VCaP (cell line): ENCODE measurements around the gene ATP2B3.
"Not testable (repeated sequence)": the region's sequence is repeated elsewhere in the genome, so short reads cannot be mapped to it uniquely, and the experiment has no call there.

Experiments used
- H3K27ac ChIP-seq: fragments of 450-650 bp; 2 replicates; pipeline ENCODE4 v1.5.1; 2017
- TF ChIP-seq, protein P1 (sequence below): fragments of 450-650 bp; conservative IDR thresholded peaks from 2 replicates; pipeline ENCODE4 v1.5.1; 2017; ENCODE audit warnings: mild to moderate bottlenecking, moderate library complexity

ATP2B3 gene

DNA sequence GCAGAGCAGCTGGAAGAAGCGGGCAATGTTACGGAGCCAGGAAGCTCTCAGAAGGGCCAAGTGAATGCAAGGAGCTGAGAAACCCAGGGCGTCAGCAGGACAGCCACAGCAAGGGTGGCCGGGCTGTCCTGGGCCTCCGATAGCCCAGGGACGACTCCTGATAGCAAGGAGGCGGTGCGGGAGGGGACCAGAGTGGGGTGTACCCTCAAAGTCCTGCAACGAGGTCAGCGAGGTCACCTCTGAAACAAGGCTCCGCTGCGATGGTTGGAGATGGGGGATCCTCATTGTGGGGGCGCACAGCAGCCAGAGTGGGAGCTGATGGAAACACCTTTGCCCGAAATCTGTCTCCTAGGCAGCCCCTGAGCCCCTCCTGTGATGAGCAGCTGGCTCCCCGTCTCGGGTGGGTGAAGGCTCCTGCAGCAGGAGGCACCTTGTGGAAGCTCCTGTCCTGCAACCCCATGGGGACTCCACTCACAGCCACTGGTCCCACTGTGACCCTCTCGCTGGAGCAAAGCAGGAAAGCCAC is 85.8 kb downstream of the ATP2B3 start:
- TF ChIP-seq, protein P1, sequence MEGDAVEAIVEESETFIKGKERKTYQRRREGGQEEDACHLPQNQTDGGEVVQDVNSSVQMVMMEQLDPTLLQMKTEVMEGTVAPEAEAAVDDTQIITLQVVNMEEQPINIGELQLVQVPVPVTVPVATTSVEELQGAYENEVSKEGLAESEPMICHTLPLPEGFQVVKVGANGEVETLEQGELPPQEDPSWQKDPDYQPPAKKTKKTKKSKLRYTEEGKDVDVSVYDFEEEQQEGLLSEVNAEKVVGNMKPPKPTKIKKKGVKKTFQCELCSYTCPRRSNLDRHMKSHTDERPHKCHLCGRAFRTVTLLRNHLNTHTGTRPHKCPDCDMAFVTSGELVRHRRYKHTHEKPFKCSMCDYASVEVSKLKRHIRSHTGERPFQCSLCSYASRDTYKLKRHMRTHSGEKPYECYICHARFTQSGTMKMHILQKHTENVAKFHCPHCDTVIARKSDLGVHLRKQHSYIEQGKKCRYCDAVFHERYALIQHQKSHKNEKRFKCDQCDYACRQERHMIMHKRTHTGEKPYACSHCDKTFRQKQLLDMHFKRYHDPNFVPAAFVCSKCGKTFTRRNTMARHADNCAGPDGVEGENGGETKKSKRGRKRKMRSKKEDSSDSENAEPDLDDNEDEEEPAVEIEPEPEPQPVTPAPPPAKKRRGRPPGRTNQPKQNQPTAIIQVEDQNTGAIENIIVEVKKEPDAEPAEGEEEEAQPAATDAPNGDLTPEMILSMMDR, result no peak
- no peak overlapping the region for H3K27ac ChIP-seq

DNA sequence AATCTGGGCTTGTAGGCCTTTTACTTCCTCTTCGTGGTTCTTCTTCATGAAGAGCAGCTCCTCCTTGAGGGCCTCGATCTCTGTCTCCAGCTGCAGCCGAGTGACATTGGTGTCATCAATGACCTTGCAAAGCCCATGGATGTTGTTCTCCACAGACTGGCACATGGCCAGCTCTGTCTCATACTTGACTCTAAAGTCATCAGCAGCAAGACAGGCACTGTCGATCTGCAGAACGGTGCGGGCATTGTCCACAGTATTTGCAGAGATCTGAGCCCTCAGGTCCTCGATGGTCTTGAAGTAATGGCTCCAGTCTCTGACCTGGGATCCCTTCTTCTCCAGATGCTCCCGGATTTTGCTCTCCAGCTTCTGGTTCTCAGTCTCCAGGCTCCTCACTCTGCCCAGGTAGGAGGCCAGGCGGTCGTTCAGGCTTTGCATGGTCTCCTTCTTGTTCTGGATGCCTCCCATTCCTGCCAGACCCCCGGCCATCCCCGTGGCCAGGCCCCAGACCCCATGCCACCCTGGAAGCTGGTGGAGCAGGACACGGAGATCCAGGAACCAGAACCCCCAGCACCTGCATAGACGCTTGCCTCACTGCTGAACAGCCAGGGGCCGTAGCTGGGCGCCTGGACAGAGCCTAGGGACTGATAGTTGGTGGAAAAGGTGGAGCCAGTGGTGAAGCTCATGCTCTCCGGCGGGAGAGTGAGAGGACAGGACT is 87.4 kb downstream of the ATP2B3 start:
- not testable (repeated sequence) for H3K27ac ChIP-seq

DNA sequence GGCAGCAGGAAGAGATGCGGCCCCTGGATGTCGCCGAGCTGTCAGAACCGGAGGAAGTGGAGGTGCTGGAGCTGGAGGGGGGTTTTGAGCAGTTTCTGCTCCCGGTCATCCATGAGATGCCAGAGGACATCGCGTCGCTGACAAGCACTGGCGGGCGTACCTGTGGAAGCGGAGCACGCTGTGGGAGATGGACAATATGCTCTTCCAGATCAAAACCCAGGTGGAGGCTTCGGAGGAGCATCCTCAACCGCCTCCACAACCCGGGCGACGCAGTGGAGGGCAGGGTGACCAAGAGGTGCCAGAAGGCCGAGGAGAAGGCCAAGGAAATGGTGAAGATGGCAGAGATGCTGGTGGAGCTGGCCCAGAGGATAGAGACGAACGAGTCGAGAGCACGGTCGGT is 89.1 kb downstream of the ATP2B3 start:
- H3K27ac ChIP-seq, result no peak overlapping the region
- TF ChIP-seq, protein P1, result no peak

DNA sequence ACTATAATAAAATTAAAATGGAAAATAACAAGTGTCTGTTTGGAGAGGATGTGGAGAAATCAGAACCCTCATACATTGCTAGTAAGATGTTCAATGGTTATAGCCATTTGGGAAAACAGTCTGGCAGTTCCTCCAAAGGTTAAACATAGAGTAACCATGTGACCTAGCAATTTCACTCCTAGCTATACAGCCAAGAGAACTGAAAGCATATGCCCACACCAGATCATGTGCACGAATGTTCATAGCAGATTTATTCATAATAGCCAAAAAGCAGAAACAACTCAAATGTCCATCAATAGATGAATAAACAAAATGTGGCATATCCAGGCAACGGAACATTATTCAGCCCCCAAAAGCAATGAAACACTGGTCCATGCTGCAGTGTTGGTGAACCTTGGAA is 90.9 kb downstream of the ATP2B3 start:
- no peak overlapping the region for H3K27ac ChIP-seq

DNA sequence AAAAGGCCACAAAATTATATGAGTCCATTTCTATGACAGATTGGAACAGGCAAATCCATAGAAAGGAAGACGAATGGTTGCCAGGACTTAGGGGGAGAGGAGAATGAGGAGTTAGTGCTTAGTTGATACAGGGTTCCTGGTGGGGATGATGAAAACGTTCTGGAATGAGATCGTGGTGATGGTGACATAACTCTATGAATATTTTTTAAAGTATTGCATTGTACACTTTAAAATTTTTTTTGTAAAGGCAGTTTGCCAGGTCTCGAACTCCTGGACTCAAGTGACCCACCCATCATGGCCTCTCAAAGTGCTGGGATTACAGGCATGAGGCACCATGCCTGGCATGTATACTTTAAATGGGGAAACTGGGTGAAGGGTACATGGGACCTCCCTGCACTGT is 91.4 kb downstream of the ATP2B3 start:
- no peak overlapping the region for H3K27ac ChIP-seq
- TF ChIP-seq, protein P1, result no peak

More for the DNA sequence above, 90.9 kb downstream of the ATP2B3 start:
- TF ChIP-seq, protein P1, result no peak

DNA sequence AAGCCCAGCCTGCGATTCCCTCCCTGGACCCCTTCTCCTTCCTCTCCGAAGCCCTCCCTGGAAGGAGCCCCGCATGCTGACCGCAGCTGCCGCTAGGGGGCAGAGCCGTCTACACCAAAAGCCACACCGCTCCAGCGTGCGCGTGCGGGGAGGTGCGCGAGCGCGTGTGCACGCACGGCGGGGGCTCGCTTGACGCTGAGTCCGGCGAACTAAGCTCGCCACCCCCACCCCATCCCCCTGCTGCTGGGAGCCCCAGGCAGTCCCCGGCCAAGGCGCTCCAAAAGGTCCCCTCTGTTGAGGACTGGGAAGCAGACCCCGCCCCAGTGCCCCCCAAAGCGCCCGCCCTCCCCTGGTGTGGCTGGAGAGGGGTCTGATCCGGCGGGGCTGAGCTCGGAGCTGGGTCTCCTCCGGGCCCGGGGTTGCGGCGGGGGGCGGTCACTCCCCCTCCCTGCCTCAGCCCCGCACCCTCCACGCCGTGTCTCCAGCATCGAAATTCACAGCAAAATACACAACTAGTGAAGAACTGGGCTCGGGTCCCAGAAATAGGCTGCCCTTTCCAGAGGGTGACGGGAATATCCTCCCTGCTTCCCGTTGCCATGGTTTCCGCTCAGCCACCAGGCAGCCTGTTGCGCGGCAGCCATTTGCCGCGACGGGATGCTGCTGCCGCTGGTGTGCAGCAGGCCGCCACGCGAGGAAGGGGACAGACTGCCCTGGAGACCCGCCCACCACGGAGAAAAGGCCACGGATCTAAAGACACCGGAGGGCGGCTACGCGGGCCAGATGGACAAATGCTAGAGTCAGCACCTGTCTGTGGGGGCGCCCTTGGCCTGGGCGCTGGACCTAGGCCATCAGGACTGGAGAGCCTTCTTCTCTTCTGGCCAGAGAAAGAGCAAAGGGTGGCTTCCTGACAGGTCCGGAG is 92.7 kb downstream of the ATP2B3 start:
- TF ChIP-seq, protein P1, result peak; percentile 83
- H3K27ac ChIP-seq, result 0 out of 2 replicates have a peak overlapping the region, but pooled peaks have one; percentile 24

DNA sequence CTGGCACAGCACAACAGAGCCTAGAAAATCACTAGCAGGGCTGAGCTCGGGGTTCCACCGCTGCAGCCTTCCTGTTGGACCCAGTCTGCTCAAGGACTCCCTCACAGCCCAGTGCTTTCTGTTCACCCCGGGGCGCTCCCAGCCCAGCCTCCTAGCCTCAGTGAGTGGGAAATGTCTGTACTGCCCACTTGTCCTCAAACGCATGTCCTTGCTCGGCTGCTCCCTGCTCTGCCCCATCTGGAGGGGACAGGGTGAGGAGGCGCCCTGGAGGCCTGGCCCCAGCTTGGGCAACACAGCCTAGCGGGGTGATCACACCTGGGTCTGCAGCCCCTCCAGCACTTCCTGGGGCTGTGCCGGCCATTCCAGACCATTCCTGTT is 93.4 kb downstream of the ATP2B3 start:
- TF ChIP-seq, protein P1, result no peak
- no peak overlapping the region for H3K27ac ChIP-seq
